Panc1 (cell line): ENCODE results near the gene C1orf210. TPM values are rescaled to one million over a fixed set of nuclear protein-coding genes. Genes with fewer than 3 reads are reported as not detected.

ENCODE experiments used
- ATAC-seq: fragments of 200-7000 bp; cut with Tn5 transposase; 2 replicates; pipeline ENCODE4 v1.9.1; 2020; ENCODE audit warnings: mild to moderate bottlenecking, moderate library complexity
- BruUV-seq: library from RNA; stranded (reverse); fragments of 400-500 nt; replicated peaks from 2 replicates; lab custom pipeline; 2021; lab: Mats Ljungman, UMichigan
- CTCF ChIA-PET: fragments of 300-600 bp; sonication (Branson Sonifier 250); formaldehyde crosslinking; loops from one replicate; lab custom pipeline; 2022; ENCODE audit warnings: antibody characterized with exemption; lab: Charles Lee
- POLR2A ChIA-PET: fragments of 300-600 bp; sonication (Branson Sonifier 250); formaldehyde crosslinking; loops from one replicate; lab custom pipeline; 2022; ENCODE audit warnings: antibody characterized with exemption; lab: Charles Lee
- DNase-seq: peaks from one replicate; pipeline ENCODE4 v3.0.0-alpha.2; 2010; ENCODE audit warnings: low read depth, low spot score
- H3K27ac ChIP-seq: 2 replicates; pipeline ENCODE4 v1.5.1; 2011; ENCODE audit warnings: mild to moderate bottlenecking, low read length, inconsistent platforms
- H3K27me3 ChIP-seq: fragments of 200-500 bp; sonication (Bioruptor generic); 2 replicates; pipeline ENCODE4 v1.6.0; 2014; ENCODE audit warnings: low read length, inconsistent platforms; ENCODE audit not compliant: control insufficient read depth, insufficient read depth
- H3K36me3 ChIP-seq: fragments of 200-500 bp; sonication (Bioruptor generic); 2 replicates; pipeline ENCODE4 v1.5.1; 2014; ENCODE audit warnings: inconsistent platforms, mild to moderate bottlenecking, low read length, moderate library complexity; ENCODE audit not compliant: control insufficient read depth, insufficient read depth
- H3K4me1 ChIP-seq: 2 replicates; pipeline ENCODE4 v1.5.1; 2011; ENCODE audit warnings: inconsistent platforms, mild to moderate bottlenecking, low read length, moderate library complexity; ENCODE audit not compliant: control insufficient read depth, insufficient read depth
- H3K4me3 ChIP-seq, 2 experiments: 2 replicates each; pipeline ENCODE4 v1.5.1; 2011 to 2012; ENCODE audit warnings: low read depth in 2 of 2, low read length in 2 of 2, mild to moderate bottlenecking in 2 of 2, inconsistent platforms in 1 of 2, moderate library complexity in 1 of 2
- H3K9me3 ChIP-seq: fragments of 200-500 bp; sonication (Bioruptor generic); 2 replicates; pipeline ENCODE4 v1.5.1; 2014; ENCODE audit warnings: low read depth, mild to moderate bottlenecking, inconsistent platforms, low read length, moderate library complexity; ENCODE audit not compliant: control insufficient read depth, insufficient read depth
- CTCF ChIP-seq: fragments of 450-650 bp; IDR thresholded peaks from 2 replicates; pipeline ENCODE4 v1.5.1; 2017; ENCODE audit warnings: mild to moderate bottlenecking
- POLR2AphosphoS5 ChIP-seq: IDR thresholded peaks from 2 replicates; pipeline ENCODE4 v1.6.1; 2012; ENCODE audit warnings: mild to moderate bottlenecking, low read depth, low read length, moderate library complexity
- REST ChIP-seq, 2 experiments: IDR thresholded peaks; 2 replicates each; pipeline ENCODE4 v1.6.1; 2011 to 2012; ENCODE audit warnings: low read depth in 2 of 2, control low read depth in 1 of 2, low read length in 1 of 2, mild to moderate bottlenecking in 1 of 2, moderate library complexity in 1 of 2; ENCODE audit not compliant: insufficient read depth in 1 of 2
- SIN3A ChIP-seq: IDR thresholded peaks from 2 replicates; pipeline ENCODE4 v1.6.1; 2012; ENCODE audit warnings: low read depth, mild to moderate bottlenecking, low read length, moderate library complexity, borderline replicate concordance; ENCODE audit not compliant: insufficient read depth
- TCF7L2 ChIP-seq: IDR thresholded peaks from 2 replicates; pipeline ENCODE4 v1.6.1; 2011; ENCODE audit warnings: mild to moderate bottlenecking, low read depth, low read length, inconsistent platforms
- in situ Hi-C: cut with HindIII; loops from 2 replicates; pipeline ENCODE4 v1.10.0; 2016; ENCODE audit warnings: low sequenced_read_pairs, low pct_unique_long_range_greater_than_20kb
- intact Hi-C: fragments of 100-400 bp; cut with micrococcal nuclease; formaldehyde crosslinking; loops from one replicate; pipeline ENCODE4 v1.10.0; 2022; ENCODE audit not compliant: unreplicated experiment
- total RNA-seq: library from RNA; stranded (reverse); gene quantifications from one replicate; pipeline ENCODE4 v1.2.1, GENCODE V29; 2021; ENCODE audit not compliant: unreplicated experiment

C1orf210 gene
- total RNA-seq, 1 experiment from 2014 or later = not detected

- Histone ChIP-seq H3K4me3 (no peak overlapping the region), H3K27ac (no peak overlapping the region), H3K27me3 (no peaks in the 10 kb centered on the region), H3K36me3 (no peaks in the 10 kb centered on the region), H3K9me3 (no peaks in the 10 kb centered on the region), H3K4me1 (no peaks in the 10 kb centered on the region)
- ChIA-PET POLR2A (no interaction called here), CTCF (no interaction called here)
- no peak for TF ChIP-seq SIN3A
- BruUV-seq = no TSS peak
- intact Hi-C loops (no loop called here), in situ Hi-C loops (no loop called here)
- ATAC-seq (no peak), DNase-seq (no peak)
These were observed 6.8 kb upstream of the C1orf210 start for GRCh38 chr1:43292216-43292615.

- Histone ChIP-seq H3K36me3 (no peaks in the 10 kb centered on the region), H3K27ac (no peak overlapping the region), H3K27me3 (no peaks in the 10 kb centered on the region), H3K9me3 (no peaks in the 10 kb centered on the region), H3K4me1 (no peaks in the 10 kb centered on the region), H3K4me3 (no peak overlapping the region)
- intact Hi-C loops = no loop called here
- TF ChIP-seq CTCF (no peak), SIN3A (no peak), REST (IDR thresholded peaks at IDR 0.05; ENCODE audit: insufficient read depth in 1 of 2, low read depth in 2 of 2, low read length in 1 of 2) (no peak), POLR2AphosphoS5 (no peak), TCF7L2 (no peak)
- DNase-seq (no peak), ATAC-seq (no peak)
- POLR2A ChIA-PET = no interaction called here
- in situ Hi-C loops = no loop called here
- BruUV-seq = no TSS peak
- CTCF ChIA-PET = no interaction called here
These were observed 3.7 kb upstream of the C1orf210 start for GRCh38 chr1:43288785-43289706.
